Dermis microvascular lymphatic vessel endothelial cell (primary cell): Measurements from ENCODE around the gene TP53RK. TPM values are rescaled to one million over a fixed set of nuclear protein-coding genes. Genes with fewer than 3 reads are reported as not detected.

ENCODE experiments used
- DNase-seq, 2 donors: peaks; one replicate each; pipeline versions ENCODE4 v3.0.0 to v3.0.0-alpha.2; 2010; ENCODE audit warnings: low read depth in 2 of 2
- total RNA-seq: library from RNA; depleted of rRNA; stranded (reverse); fragments of >200 nt; gene quantifications from 2 replicates; pipeline ENCODE4 v1.2.1, GENCODE V29; 2014

The TP53RK gene
- total RNA-seq, 1 donor from 2014 or later: 8.5 TPM

- DNase-seq: peak in 1 of 2 donors; percentile 6
Observed at GRCh38 chr20:46640536-46641311, 48.5 kb downstream of the TP53RK start.

GRCh38 chr20:46640044-46640443 is 49.2 kb downstream of the TP53RK start:
- DNase-seq: no peak

GRCh38 chr20:46639587-46639986 is 49.7 kb downstream of the TP53RK start:
- no peak for DNase-seq

GRCh38 chr20:46638898-46639274 is 50.4 kb downstream of the TP53RK start:
- no peak for DNase-seq

GRCh38 chr20:46638134-46638897 is 50.9 kb downstream of the TP53RK start:
- no peak for DNase-seq

GRCh38 chr20:46637427-46638133 is 51.7 kb downstream of the TP53RK start:
- DNase-seq: no peak

GRCh38 chr20:46637020-46637419 is 52.2 kb downstream of the TP53RK start:
- no peak for DNase-seq

- no peak for DNase-seq
Observed at GRCh38 chr20:46636514-46636913, 52.7 kb downstream of the TP53RK start.

GRCh38 chr20:46635514-46636136 is 53.6 kb downstream of the TP53RK start:
- DNase-seq: no peak

GRCh38 chr20:46634528-46634927 is 54.7 kb downstream of the TP53RK start:
- no peak for DNase-seq

Other genes starting within 250 kb of the TP53RK start
- 0.13 and 0.76 TPM in 2 replicates for gene ZNF334, start 175.9 kb downstream of the TP53RK start, total RNA-seq
- not detected in 2 replicates for gene OCSTAMP, start 138.8 kb downstream of the TP53RK start, total RNA-seq
- under 0.01 and 0.13 TPM in 2 replicates for gene SLC13A3, start 38.0 kb downstream of the TP53RK start, total RNA-seq
- 5.4 and 12.3 TPM in 2 replicates for gene SLC2A10, start 20.2 kb upstream of the TP53RK start, total RNA-seq
- gene EYA2, start 205.4 kb upstream of the TP53RK start, total RNA-seq: not detected in 2 replicates